Spleen (tissue), 11 donors: ENCODE results near the gene ACOXL. TPM values are rescaled to one million over a fixed set of nuclear protein-coding genes. Genes with fewer than 3 reads are reported as not detected.

Experiments
- DNase-seq: peaks from one replicate; pipeline ENCODE4 v3.0.0-alpha.2; 2020
- H3K27ac ChIP-seq, 8 donors: fragments of 200-600 bp; sonication (generic) in 7 of 8; 1 replicate in 4 of 8; 2 replicates in 4 of 8; pipeline versions ENCODE4 v1.5.0 to v1.8.0; 2016 to 2021; ENCODE audit warnings: inconsistent platforms in 4 of 8, mild to moderate bottlenecking in 4 of 8, moderate library complexity in 1 of 8
- H3K27me3 ChIP-seq, 7 donors: fragments of 200-600 bp; sonication (generic) in 6 of 7; replicated peaks in 1 of 7; 1 replicate in 4 of 7; 2 replicates in 3 of 7; pipeline versions ENCODE4 v1.5.0 to v1.8.0; 2016 to 2021; ENCODE audit warnings: inconsistent platforms in 3 of 7, mild to moderate bottlenecking in 1 of 7
- H3K36me3 ChIP-seq, 6 donors: fragments of 200-600 bp; sonication (generic) in 5 of 6; 1 replicate in 4 of 6; 2 replicates in 2 of 6; pipeline versions ENCODE4 v1.5.0 to v1.8.0; 2016 to 2021; ENCODE audit warnings: inconsistent platforms in 2 of 6
- H3K4me1 ChIP-seq, 6 donors: fragments of 200-600 bp; sonication (generic) in 5 of 6; 1 replicate in 3 of 6; 2 replicates in 3 of 6; pipeline versions ENCODE4 v1.5.0 to v1.8.0; 2016 to 2021; ENCODE audit warnings: inconsistent platforms in 3 of 6
- H3K4me3 ChIP-seq, 8 donors: fragments of 200-600 bp; sonication (generic) in 7 of 8; 1 replicate in 4 of 8; 2 replicates in 4 of 8; pipeline versions ENCODE4 v1.5.0 to v1.8.0; 2016 to 2021; ENCODE audit warnings: inconsistent platforms in 4 of 8, mild to moderate bottlenecking in 4 of 8, moderate library complexity in 2 of 8
- H3K9me3 ChIP-seq, 8 donors: fragments of 200-600 bp; sonication (generic) in 7 of 8; 1 replicate in 4 of 8; 2 replicates in 4 of 8; pipeline versions ENCODE4 v1.5.0 to v1.8.0; 2016 to 2021; ENCODE audit warnings: inconsistent platforms in 4 of 8
- CTCF ChIP-seq, 11 experiments: fragments of 200-600 bp in 7 of 11; fragments of 450-650 bp in 4 of 11; sonication (generic) in 4 of 11; IDR thresholded peaks in 8 of 11; conservative IDR thresholded peaks in 3 of 11; 1 replicate in 7 of 11; 2 replicates in 4 of 11; pipeline versions ENCODE4 v1.4.0 to v1.8.0; 2016 to 2021; ENCODE audit warnings: antibody characterized with exemption in 11 of 11, inconsistent platforms in 4 of 11, mild to moderate bottlenecking in 1 of 11
- POLR2A ChIP-seq, 3 donors: fragments of 450-650 bp; IDR thresholded peaks; one replicate each; pipeline ENCODE4 v1.5.1; 2017; ENCODE audit warnings: antibody characterized with exemption in 3 of 3, mild to moderate bottlenecking in 1 of 3
- POLR2AphosphoS5 ChIP-seq, 3 donors: sonication (generic); formaldehyde crosslinking; IDR thresholded peaks; one replicate each; pipeline ENCODE4 v1.5.1; 2017; ENCODE audit warnings: antibody characterized with exemption in 3 of 3
- WGBS, 5 donors: extraction: QIAGEN DNeasy Blood & Tissue Kit in 3 of 5; methylation state at CpG; one replicate each; pipeline versions ENCODE4 v1.1.5 to v1.1.7; 2013 to 2018; 5-methylcytosine and 5-hydroxymethylcytosine counted together
- intact Hi-C: fragments of 100-400 bp; cut with DNase I; formaldehyde crosslinking; loops from one replicate; pipeline ENCODE4 v1.15.0; 2023; ENCODE audit warnings: low total_unique reads
- polyA plus RNA-seq, 3 donors: library from polyadenylated mRNA; stranded (reverse); fragments of 200-250 nt; gene quantifications; one replicate each; pipeline ENCODE4 v1.2.1, GENCODE V29; 2013
- total RNA-seq, 7 donors: library from RNA; depleted of rRNA in 3 of 7; stranded (reverse); fragments of >200 nt in 3 of 7; fragmentation: NEBNext Ultra II Directional in 4 of 7; extraction: Animal tissue kit (Norgen Biotek cat#: 25700) in 4 of 7; gene quantifications; one replicate each; pipeline versions ENCODE4 v1.1.0 to v1.2.1, GENCODE V29; 2016 to 2021
- donor health status: healthy with polysubstance abuse.
- donor health status: DM: no; HTN: no; CAD: no; lungs with moderate emphysema.
- donor health status: DM: no; HTN: no; CAD: no.
- donor health status: Bipolar disorder and iron deficiency.
- donor health status: healthy.
- donor health status: DM: no; HTN: no; CAD: no.
- donor health status: DM: yes; HTN: yes; CAD: no.

ACOXL gene
- total and polyA plus RNA-seq, 10 donors, result 0.04 to 1.0 (median 0.66) TPM

DNA sequence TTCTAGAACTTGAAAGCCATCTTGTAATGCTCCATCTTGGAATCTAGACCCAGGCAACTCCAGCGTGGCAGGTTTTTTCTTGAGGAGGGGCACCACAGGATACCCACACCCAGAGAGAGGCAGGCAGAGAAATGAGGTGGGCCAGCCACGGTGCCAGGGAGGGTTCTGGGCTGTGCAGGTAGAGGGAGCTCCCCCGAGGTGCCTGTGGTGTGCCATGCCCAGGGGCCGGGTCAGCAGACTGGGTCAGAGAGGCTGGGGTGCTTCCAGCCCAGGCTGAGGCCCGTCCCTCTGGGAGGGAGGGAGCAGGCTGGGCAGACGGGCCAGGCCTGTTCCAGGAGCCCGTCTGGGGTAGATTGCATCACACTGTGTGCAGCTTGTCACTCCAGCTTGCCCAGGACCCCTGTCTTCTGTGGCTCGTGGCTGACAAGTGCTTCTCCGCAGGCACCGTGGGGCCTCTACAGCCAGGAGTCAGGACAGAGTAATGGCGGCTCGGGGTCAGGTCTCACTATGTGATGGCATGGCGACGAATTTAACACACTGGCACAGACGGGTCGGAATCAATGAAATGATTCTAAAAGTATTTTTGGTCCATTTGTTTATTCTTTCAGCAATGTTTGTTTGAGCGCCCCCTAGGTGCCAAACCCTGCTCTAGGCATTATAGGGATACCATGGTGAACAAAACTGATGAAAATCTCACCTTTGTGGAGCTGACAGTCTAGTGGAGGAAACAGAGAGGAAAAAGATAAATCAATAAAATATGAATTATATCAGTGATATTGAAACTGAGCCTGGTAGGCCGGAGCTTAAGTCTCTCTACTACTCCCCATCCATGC lies 144.0 kb downstream of the ACOXL start:
- intact Hi-C loops, result no loop called here
- no peak overlapping the region for H3K4me3 ChIP-seq
- peak in 1 of 11 experiments; percentile 29 for TF ChIP-seq CTCF (IDR thresholded peaks at IDR 0.05 in 8 of 11, conservative IDR thresholded peaks at IDR 0.05 in 3 of 11)
- no peak for TF ChIP-seq POLR2AphosphoS5 (IDR thresholded peaks at IDR 0.05)
- peaks cover 0 to 12% (median 6%) of the 10 kb centered on the region in 6 donors for H3K4me1 ChIP-seq
- DNase-seq, result no peak
- peaks cover 0 to 10% (median 2%) of the 10 kb centered on the region in 8 donors for H3K9me3 ChIP-seq
- peaks cover 0 to 11% (median 0%) of the 10 kb centered on the region in 7 donors for H3K27me3 ChIP-seq
- H3K27ac ChIP-seq, result no peak overlapping the region
- WGBS, 5 donors, result 84 to 91% (median 88%) methylated on average over 14 to 18 of the region's 18 CpGs
- H3K36me3 ChIP-seq, result no peaks in the 10 kb centered on the region

- TF ChIP-seq CTCF (IDR thresholded peaks at IDR 0.05 in 8 of 11, conservative IDR thresholded peaks at IDR 0.05 in 3 of 11) (no peak), POLR2AphosphoS5 (IDR thresholded peaks at IDR 0.05) (no peak), POLR2A (IDR thresholded peaks at IDR 0.05) (no peak)
- 22 to 30% (median 24%) methylated on average over 15 to 18 of the region's 18 CpGs for WGBS, 5 donors
- intact Hi-C loops, result no loop called here
- Histone ChIP-seq H3K9me3 (peaks cover 0 to 11% (median 2%) of the 10 kb centered on the region in 8 donors), H3K27ac (no peak overlapping the region), H3K27me3 (peaks cover 0 to 11% (median 0%) of the 10 kb centered on the region in 7 donors), H3K4me3 (no peak overlapping the region), H3K36me3 (no peaks in the 10 kb centered on the region), H3K4me1 (peaks cover 0 to 12% (median 6%) of the 10 kb centered on the region in 6 donors)
- DNase-seq, result no peak
These were observed 144.9 kb downstream of the ACOXL start for GRCh38 chr2:110877031-110877827.

- Histone ChIP-seq H3K36me3 (no peaks in the 10 kb centered on the region), H3K27me3 (peaks cover 0 to 11% (median 0%) of the 10 kb centered on the region in 7 donors), H3K4me1 (peaks cover 0 to 12% (median 6%) of the 10 kb centered on the region in 6 donors), H3K9me3 (peaks cover 0 to 11% (median 2%) of the 10 kb centered on the region in 8 donors), H3K27ac (no peak overlapping the region), H3K4me3 (no peak overlapping the region)
- no peak for TF ChIP-seq POLR2A (IDR thresholded peaks at IDR 0.05)
- TF ChIP-seq POLR2AphosphoS5 (IDR thresholded peaks at IDR 0.05), result no peak
- no peak for TF ChIP-seq CTCF (IDR thresholded peaks at IDR 0.05 in 8 of 11, conservative IDR thresholded peaks at IDR 0.05 in 3 of 11)
- intact Hi-C loops, result no loop called here
- 85 to 92% (median 89%) methylated on average over 3 of the region's 3 CpGs for WGBS, 5 donors
- no peak for DNase-seq
These were observed 145.8 kb downstream of the ACOXL start for GRCh38 chr2:110878150-110878549.
